ENCODE data around the gene RIPPLY1. TPM values are rescaled to one million over a fixed set of nuclear protein-coding genes. Genes with fewer than 3 reads are reported as not detected.
A peak's percentile ranks its signal among the peaks of the same experiment; 100 is the strongest.

Gene RIPPLY1
- total and polyA plus RNA-seq, 4 donors = 1.2 to 3.0 (median 3.0) TPM; not detected in 1

- Histone ChIP-seq H3K27me3 (ENCODE audit: control insufficient read depth in 4 of 4, insufficient read depth in 4 of 4, low read length in 3 of 4) (no peaks in the 10 kb centered on the region), H3K4me1 (ENCODE audit: control insufficient read depth in 4 of 4, insufficient read depth in 4 of 4, low read length in 3 of 4) (peaks cover under 1 to 44% (median 32%) of the 10 kb centered on the region in 4 donors), H3K27ac (ENCODE audit: low read depth in 1 of 2, low read length in 2 of 2) (peak overlapping the region; percentile 78 to 95), H3K9me3 (ENCODE audit: control insufficient read depth in 4 of 4, low read length in 3 of 4) (no peaks in the 10 kb centered on the region), H3K4me3 (ENCODE audit: low read depth in 1 of 3, low read length in 3 of 3) (peak overlapping the region in 2 of 3 donors; percentile 6 to 36), H3K36me3 (ENCODE audit: control insufficient read depth in 4 of 4, insufficient read depth in 3 of 4, low read depth in 1 of 4, low read length in 3 of 4) (no peaks in the 10 kb centered on the region), H3K9ac (ENCODE audit: low read depth in 1 of 2, low read length in 2 of 2) (peak overlapping the region in 1 of 2 donors; percentile 65)
- TF ChIP-seq YY1 (IDR thresholded peaks at IDR 0.05) (no peak), HNF4A (conservative IDR thresholded peaks at IDR 0.05) (peak in 1 of 2 donors; percentile 57), NR2F2 (IDR thresholded peaks at IDR 0.05) (no peak)
- DNase-seq (ENCODE audit: low spot score) = no peak
- 30% methylated on average over 3 of the region's 3 CpGs for WGBS
Measured at GRCh38 chrX:106901341-106901740, 1.8 kb downstream of the RIPPLY1 start.

GRCh38 chrX:106899841-106900240 lies 3.3 kb downstream of the RIPPLY1 start:
- Histone ChIP-seq H3K36me3 (ENCODE audit: control insufficient read depth in 4 of 4, insufficient read depth in 3 of 4, low read depth in 1 of 4, low read length in 3 of 4) (no peaks in the 10 kb centered on the region), H3K27me3 (ENCODE audit: control insufficient read depth in 4 of 4, insufficient read depth in 4 of 4, low read length in 3 of 4) (peaks cover 0 to 3% (median 0%) of the 10 kb centered on the region in 4 donors), H3K4me3 (ENCODE audit: low read depth in 1 of 3, low read length in 3 of 3) (peak overlapping the region in 2 of 3 donors; percentile 36 to 41), H3K4me1 (ENCODE audit: control insufficient read depth in 4 of 4, insufficient read depth in 4 of 4, low read length in 3 of 4) (peaks cover 0 to 44% (median 31%) of the 10 kb centered on the region in 4 donors), H3K9me3 (ENCODE audit: control insufficient read depth in 4 of 4, low read length in 3 of 4) (no peaks in the 10 kb centered on the region), H3K9ac (ENCODE audit: low read depth in 1 of 2, low read length in 2 of 2) (peak overlapping the region in 1 of 2 donors; percentile 8), H3K27ac (ENCODE audit: low read depth in 1 of 2, low read length in 2 of 2) (peak overlapping the region; percentile 78 to 95)
- TF ChIP-seq REST (IDR thresholded peaks at IDR 0.05) (peak; percentile 46), ATF3 (IDR thresholded peaks at IDR 0.05) (no peak), FOXA1 (IDR thresholded peaks at IDR 0.05) (no peak), RXRA (IDR thresholded peaks at IDR 0.05) (peak; percentile 78 to 83), CTCF (IDR thresholded peaks at IDR 0.05; ENCODE audit: low read depth, low read length, missing input control) (no peak), SP1 (IDR thresholded peaks at IDR 0.05) (peak; percentile 77), HNF4A (conservative IDR thresholded peaks at IDR 0.05) (peak; percentile 91 to 92), RAD21 (IDR thresholded peaks at IDR 0.05) (peak in 1 of 2 donors; percentile 49), YY1 (IDR thresholded peaks at IDR 0.05) (peak; percentile 61), ZBTB33 (IDR thresholded peaks at IDR 0.05) (peak; percentile 64), JUND (IDR thresholded peaks at IDR 0.05) (peak in 1 of 2 donors; percentile 44), HNF4G (IDR thresholded peaks at IDR 0.05) (peak; percentile 70), FOXA2 (IDR thresholded peaks at IDR 0.05) (no peak), MAX (IDR thresholded peaks at IDR 0.05) (peak; percentile 65), TAF1 (conservative IDR thresholded peaks at IDR 0.05) (peak; percentile 13), NR2F2 (IDR thresholded peaks at IDR 0.05) (no peak), GABPA (IDR thresholded peaks at IDR 0.05 in 1 of 2, conservative IDR thresholded peaks at IDR 0.05 in 1 of 2) (no peak), EGR1 (IDR thresholded peaks at IDR 0.05; ENCODE audit: low read depth in 2 of 2) (peak in 1 of 2 donors; percentile 35)
- WGBS = 28% methylated on average over 1 of the region's 1 CpG
- no peak for DNase-seq (ENCODE audit: low spot score)

All from liver (tissue), 9 donors.